ENCODE data around the gene TRIM61. TPM values are rescaled to one million over a fixed set of nuclear protein-coding genes. Genes with fewer than 3 reads are reported as not detected.
"Not testable (repeated sequence)": the region's sequence is repeated elsewhere in the genome, so short reads cannot be mapped to it uniquely, and the experiment has no call there.

Gene TRIM61
- total and polyA plus RNA-seq, 10 donors = 0.52 to 1.8 (median 1.4) TPM; not detected in 1

DNA sequence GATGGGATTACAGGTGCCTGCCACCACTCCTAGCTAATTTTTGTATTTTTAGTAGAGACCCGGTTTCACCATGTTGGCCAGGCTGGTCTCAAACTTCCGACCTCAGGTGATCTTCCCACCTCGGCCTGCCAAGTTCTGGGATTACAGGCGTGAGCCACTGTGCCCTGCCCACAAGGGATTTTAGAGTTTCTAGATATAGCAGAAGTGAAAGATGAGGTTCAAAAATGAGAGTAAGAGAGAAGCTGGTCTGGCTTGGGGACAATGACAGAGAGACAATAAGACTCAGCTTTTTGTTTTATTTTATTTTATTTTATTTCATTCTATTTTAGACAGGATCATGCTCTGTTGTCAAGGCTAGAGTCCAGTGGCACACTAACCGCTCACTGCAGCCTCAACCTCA is 30.6 kb downstream of the TRIM61 start:
- 82 to 89% (median 86%) methylated on average over 5 of the region's 5 CpGs for WGBS, 5 donors
- no peak for DNase-seq
- peaks cover 0 to 13% (median 3%) of the 10 kb centered on the region in 7 donors for H3K27me3 ChIP-seq (replicated peaks in 1 of 7)
- H3K4me1 ChIP-seq = no peaks in the 10 kb centered on the region
- H3K36me3 ChIP-seq = no peaks in the 10 kb centered on the region
- TF ChIP-seq POLR2A (IDR thresholded peaks at IDR 0.05) (no peak), POLR2AphosphoS5 (IDR thresholded peaks at IDR 0.05) (no peak)
- TF ChIP-seq, protein P1, sequence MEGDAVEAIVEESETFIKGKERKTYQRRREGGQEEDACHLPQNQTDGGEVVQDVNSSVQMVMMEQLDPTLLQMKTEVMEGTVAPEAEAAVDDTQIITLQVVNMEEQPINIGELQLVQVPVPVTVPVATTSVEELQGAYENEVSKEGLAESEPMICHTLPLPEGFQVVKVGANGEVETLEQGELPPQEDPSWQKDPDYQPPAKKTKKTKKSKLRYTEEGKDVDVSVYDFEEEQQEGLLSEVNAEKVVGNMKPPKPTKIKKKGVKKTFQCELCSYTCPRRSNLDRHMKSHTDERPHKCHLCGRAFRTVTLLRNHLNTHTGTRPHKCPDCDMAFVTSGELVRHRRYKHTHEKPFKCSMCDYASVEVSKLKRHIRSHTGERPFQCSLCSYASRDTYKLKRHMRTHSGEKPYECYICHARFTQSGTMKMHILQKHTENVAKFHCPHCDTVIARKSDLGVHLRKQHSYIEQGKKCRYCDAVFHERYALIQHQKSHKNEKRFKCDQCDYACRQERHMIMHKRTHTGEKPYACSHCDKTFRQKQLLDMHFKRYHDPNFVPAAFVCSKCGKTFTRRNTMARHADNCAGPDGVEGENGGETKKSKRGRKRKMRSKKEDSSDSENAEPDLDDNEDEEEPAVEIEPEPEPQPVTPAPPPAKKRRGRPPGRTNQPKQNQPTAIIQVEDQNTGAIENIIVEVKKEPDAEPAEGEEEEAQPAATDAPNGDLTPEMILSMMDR (IDR thresholded peaks at IDR 0.05 in 8 of 11, conservative IDR thresholded peaks at IDR 0.05 in 3 of 11) = no peak
- intact Hi-C loops (cut with DNase I; ENCODE audit: low total_unique reads) = no loop called here
- H3K27ac ChIP-seq = no peak overlapping the region
- no peak overlapping the region for H3K4me3 ChIP-seq
- peaks cover 0 to 5% (median 0%) of the 10 kb centered on the region in 8 donors for H3K9me3 ChIP-seq

DNA sequence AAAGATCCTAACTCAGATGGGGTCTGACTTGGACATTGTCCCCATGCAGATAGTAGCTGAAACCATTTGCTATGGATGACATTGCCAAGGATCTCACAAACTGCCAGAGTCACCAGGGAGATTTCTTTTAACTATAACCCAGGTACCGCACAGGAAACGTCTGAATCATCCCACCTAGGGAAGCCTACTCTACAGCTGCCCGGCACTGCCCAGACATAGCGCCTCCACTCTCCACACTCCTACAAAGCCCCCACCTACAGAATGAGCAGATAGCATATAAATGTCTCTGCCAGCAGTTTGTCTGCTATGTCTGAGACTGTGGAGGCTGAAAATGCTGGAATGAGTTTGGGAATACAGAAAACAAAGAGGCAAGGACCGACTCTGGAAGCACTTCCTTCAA is 32.3 kb downstream of the TRIM61 start:
- Histone ChIP-seq H3K4me3 (no peak overlapping the region), H3K36me3 (no peaks in the 10 kb centered on the region), H3K9me3 (peaks cover 0 to 5% (median 0%) of the 10 kb centered on the region in 8 donors), H3K27me3 (replicated peaks in 1 of 7) (peaks cover 0 to 22% (median 3%) of the 10 kb centered on the region in 7 donors), H3K4me1 (no peaks in the 10 kb centered on the region), H3K27ac (no peak overlapping the region)
- DNase-seq = no peak
- intact Hi-C loops (cut with DNase I; ENCODE audit: low total_unique reads) = no loop called here
- 74 to 84% (median 80%) methylated on average over 5 of the region's 5 CpGs for WGBS, 5 donors
- TF ChIP-seq, protein P1 (IDR thresholded peaks at IDR 0.05 in 8 of 11, conservative IDR thresholded peaks at IDR 0.05 in 3 of 11) = no peak
- TF ChIP-seq POLR2AphosphoS5 (IDR thresholded peaks at IDR 0.05) (no peak), POLR2A (IDR thresholded peaks at IDR 0.05) (no peak)

DNA sequence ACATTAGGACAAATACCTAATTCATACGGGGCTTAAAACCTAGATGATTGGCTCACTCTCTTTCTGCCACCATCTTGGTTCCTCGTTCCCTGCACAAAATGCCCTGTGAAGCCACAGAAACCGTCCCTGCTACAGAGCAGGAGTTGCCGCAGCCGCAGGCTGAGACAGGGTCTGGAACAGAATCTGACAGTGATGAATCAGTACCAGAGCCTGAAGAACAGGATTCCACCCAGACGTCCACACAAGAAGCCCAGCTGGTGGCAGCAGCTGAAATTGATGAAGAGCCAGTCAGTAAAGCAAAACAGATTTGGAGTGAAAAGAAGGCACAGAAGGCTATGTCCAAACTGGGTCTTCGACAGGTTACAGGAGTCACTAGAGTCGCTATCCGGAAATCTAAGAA is 34.3 kb downstream of the TRIM61 start:
- no peak for DNase-seq
- H3K4me3 ChIP-seq = no peak overlapping the region
- TF ChIP-seq POLR2AphosphoS5 (IDR thresholded peaks at IDR 0.05) = no peak
- TF ChIP-seq, protein P1 (IDR thresholded peaks at IDR 0.05 in 8 of 11, conservative IDR thresholded peaks at IDR 0.05 in 3 of 11) = no peak
- TF ChIP-seq POLR2A (IDR thresholded peaks at IDR 0.05) = no peak
- H3K4me1 ChIP-seq = no peaks in the 10 kb centered on the region
- intact Hi-C loops (cut with DNase I; ENCODE audit: low total_unique reads) = no loop called here
- peaks cover 0 to 22% (median 3%) of the 10 kb centered on the region in 7 donors for H3K27me3 ChIP-seq (replicated peaks in 1 of 7)
- no peaks in the 10 kb centered on the region for H3K36me3 ChIP-seq
- WGBS, 5 donors = 84 to 91% (median 86%) methylated on average over 9 of the region's 9 CpGs
- no peak overlapping the region for H3K27ac ChIP-seq
- H3K9me3 ChIP-seq = peaks cover 0 to 5% (median 0%) of the 10 kb centered on the region in 8 donors

DNA sequence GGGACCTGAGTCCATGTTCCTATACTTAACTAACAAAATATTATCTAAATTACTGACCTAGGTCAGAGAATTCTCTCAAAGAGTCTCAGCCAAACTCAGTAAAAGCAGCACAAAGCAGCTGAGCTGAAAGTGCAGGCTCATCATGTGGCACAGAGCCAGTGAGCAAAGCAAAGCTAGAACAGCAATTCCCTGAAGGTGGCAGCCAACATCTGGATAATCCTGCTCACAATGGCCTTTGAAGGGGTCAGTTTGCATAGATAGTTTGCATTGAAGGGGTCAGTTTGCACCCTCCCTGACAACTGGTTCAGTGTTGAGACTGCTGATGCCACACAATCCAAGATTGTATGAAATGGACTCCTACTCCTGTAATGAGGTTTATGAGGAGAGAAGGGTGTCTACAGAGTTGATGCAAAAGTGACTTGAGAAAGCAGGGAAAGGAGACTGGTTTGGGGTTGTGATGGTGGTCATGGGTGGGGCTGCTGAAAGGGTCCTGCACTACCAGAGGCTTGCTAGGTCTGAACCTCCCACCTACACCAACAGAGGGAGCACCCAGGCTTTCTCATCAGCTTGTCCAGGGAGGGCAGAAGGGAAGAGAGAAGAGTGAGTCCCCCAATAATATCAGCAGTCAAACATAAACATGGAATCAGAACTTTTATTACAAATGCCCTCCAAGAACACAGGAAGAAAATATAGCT is 39.7 kb downstream of the TRIM61 start:
- H3K27ac ChIP-seq = no peak overlapping the region
- intact Hi-C loops (cut with DNase I; ENCODE audit: low total_unique reads) = no loop called here
- H3K4me3 ChIP-seq = no peak overlapping the region
- no peaks in the 10 kb centered on the region for H3K36me3 ChIP-seq
- peaks cover 0 to 19% (median 0%) of the 10 kb centered on the region in 7 donors for H3K27me3 ChIP-seq (replicated peaks in 1 of 7)
- no peak for TF ChIP-seq POLR2AphosphoS5 (IDR thresholded peaks at IDR 0.05)
- TF ChIP-seq POLR2A (IDR thresholded peaks at IDR 0.05) = no peak
- DNase-seq = no peak
- H3K4me1 ChIP-seq = no peaks in the 10 kb centered on the region
- H3K9me3 ChIP-seq = peaks cover 0 to 4% (median 0%) of the 10 kb centered on the region in 8 donors

DNA sequence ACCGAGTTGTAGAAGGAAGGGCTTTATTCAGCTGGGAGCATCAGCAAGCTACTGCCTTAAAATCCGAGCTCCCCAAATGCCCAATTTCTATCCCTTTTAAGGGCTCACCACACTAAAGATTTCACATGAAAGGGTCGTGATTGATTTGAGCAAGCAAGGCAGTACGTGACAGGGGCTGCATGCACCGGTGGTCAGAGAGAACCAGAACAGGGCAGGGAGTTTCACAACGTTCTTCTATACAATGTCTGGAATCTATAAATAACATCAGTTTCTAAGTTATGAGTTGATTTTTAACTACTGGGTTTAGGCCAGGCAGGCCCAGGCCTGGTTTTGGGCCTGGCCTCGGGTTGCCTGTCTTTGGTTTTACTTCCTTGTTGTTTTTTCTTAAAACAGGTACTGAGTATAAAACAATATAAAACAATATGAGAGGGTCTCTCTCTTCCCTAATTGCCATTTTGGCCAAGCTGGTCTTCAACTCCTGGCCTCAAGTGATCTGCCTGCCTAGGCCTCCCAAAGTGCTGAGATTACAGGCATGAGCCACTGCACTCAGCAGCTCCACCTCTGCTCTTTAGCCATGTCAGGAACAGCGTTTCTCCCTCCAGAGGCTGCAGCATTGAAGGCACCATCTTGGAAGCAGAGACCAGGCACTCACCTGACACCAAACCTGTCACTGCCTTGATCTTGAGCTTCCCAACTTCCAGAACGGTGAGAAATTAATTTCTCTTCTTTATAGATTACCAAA is 41.4 kb downstream of the TRIM61 start:
- H3K36me3 ChIP-seq; H3K4me1 ChIP-seq; H3K9me3 ChIP-seq; intact Hi-C loops (cut with DNase I; ENCODE audit: low total_unique reads); H3K4me3 ChIP-seq; H3K27ac ChIP-seq; DNase-seq: not testable (repeated sequence)
- peaks cover 0 to 10% (median 0%) of the 10 kb centered on the region in 7 donors for H3K27me3 ChIP-seq (replicated peaks in 1 of 7)
- WGBS, 5 donors = 71 to 80% (median 79%) methylated on average over 9 of the region's 9 CpGs

Measured in spleen (tissue), 11 donors.